Stomach (tissue), 4 donors: ENCODE data around the gene ISG15.

ENCODE experiments used
- CTCF ChIP-seq, 7 experiments: fragments of 450-650 bp in 4 of 7; fragments of 200-600 bp in 3 of 7; sonication (generic) in 3 of 7; IDR thresholded peaks; one replicate each; pipeline ENCODE4 v1.5.1; 2016 to 2019; ENCODE audit warnings: antibody characterized with exemption in 7 of 7, control low read depth in 2 of 7, mild to moderate bottlenecking in 1 of 7
- EP300 ChIP-seq: sonication (generic); formaldehyde crosslinking; IDR thresholded peaks from one replicate; pipeline ENCODE4 v1.6.1; 2017; ENCODE audit warnings: antibody characterized with exemption
- POLR2A ChIP-seq, 4 donors: fragments of 450-650 bp; IDR thresholded peaks; one replicate each; pipeline ENCODE4 v1.6.1; 2016; ENCODE audit warnings: antibody characterized with exemption in 4 of 4, control low read depth in 2 of 4, mild to moderate bottlenecking in 1 of 4, moderate library complexity in 1 of 4
- POLR2AphosphoS5 ChIP-seq, 3 donors: sonication (generic); formaldehyde crosslinking; IDR thresholded peaks; one replicate each; pipeline ENCODE4 v1.6.1; 2016; ENCODE audit warnings: antibody characterized with exemption in 3 of 3

GRCh38 chr1:1040004-1040991 is 27.0 kb downstream of the ISG15 start:
- TF ChIP-seq CTCF (IDR thresholded peaks at IDR 0.05) (peak in 1 of 7 experiments; percentile 9), POLR2A (IDR thresholded peaks at IDR 0.05) (no peak), POLR2AphosphoS5 (IDR thresholded peaks at IDR 0.05) (peak in 2 of 3 donors; percentile 8 to 46), EP300 (no peak)
